Suprapubic skin (tissue), 4 donors: ENCODE results near the gene USP47.

ENCODE experiments used
- CTCF ChIP-seq, 2 donors: fragments of 200-600 bp in 1 of 2; fragments of 450-650 bp in 1 of 2; sonication (generic) in 1 of 2; IDR thresholded peaks; one replicate each; pipeline ENCODE4 v1.5.1; 2016 to 2019; ENCODE audit warnings: antibody characterized with exemption in 2 of 2, mild to moderate bottlenecking in 1 of 2, moderate library complexity in 1 of 2
- EP300 ChIP-seq: sonication (generic); formaldehyde crosslinking; IDR thresholded peaks from one replicate; pipeline ENCODE4 v1.6.1; 2017; ENCODE audit warnings: antibody characterized with exemption
- POLR2A ChIP-seq, 2 donors: fragments of 450-650 bp; IDR thresholded peaks; one replicate each; pipeline ENCODE4 v1.6.1; 2017; ENCODE audit warnings: antibody characterized with exemption in 2 of 2, mild to moderate bottlenecking in 2 of 2, moderate library complexity in 2 of 2
- POLR2AphosphoS5 ChIP-seq, 3 donors: sonication (generic); formaldehyde crosslinking; IDR thresholded peaks; one replicate each; pipeline ENCODE4 v1.6.1; 2017; ENCODE audit warnings: antibody characterized with exemption in 3 of 3

GRCh38 chr11:11965192-11965591 lies 123.4 kb downstream of the USP47 start:
- TF ChIP-seq POLR2AphosphoS5 (IDR thresholded peaks at IDR 0.05) = no peak
- no peak for TF ChIP-seq CTCF (IDR thresholded peaks at IDR 0.05)
- no peak for TF ChIP-seq POLR2A (IDR thresholded peaks at IDR 0.05)
- TF ChIP-seq EP300 = no peak
